H1 (cell line): ENCODE data around the gene TCHH. TPM values are rescaled to one million over a fixed set of nuclear protein-coding genes. Genes with fewer than 3 reads are reported as not detected.
A peak's percentile ranks its signal among the peaks of the same experiment; 100 is the strongest.

Experiments
- CTCF ChIA-PET: fragments of 300-600 bp; sonication (Branson Sonifier 250); formaldehyde crosslinking; loops from one replicate; lab custom pipeline; 2021; ENCODE audit not compliant: partially characterized antibody; lab: Charles Lee
- POLR2A ChIA-PET: fragments of 300-600 bp; sonication (Branson Sonifier 250); formaldehyde crosslinking; loops from one replicate; lab custom pipeline; 2021; ENCODE audit warnings: inconsistent platforms; ENCODE audit not compliant: partially characterized antibody; lab: Charles Lee
- DNase-seq, 2 experiments: peaks; one replicate each; pipeline versions ENCODE4 v3.0.0 to v3.0.0-alpha.2; 2010 to 2022; ENCODE audit warnings: low spot score in 2 of 2, low read depth in 1 of 2, mixed read lengths in 1 of 2
- FAIRE-seq: peaks from 2 replicates; lab custom pipeline; 2011; peaks lifted over from hg19 to GRCh38; lab: Jason Lieb, UNC
- H2AFZ ChIP-seq: 2 replicates; pipeline ENCODE4 v1.8.1; 2012; ENCODE audit warnings: low read length, inconsistent platforms
- H2AK5ac ChIP-seq: 2 replicates; pipeline ENCODE4 v1.6.1; 2013; ENCODE audit warnings: low read depth, low read length
- H2BK120ac ChIP-seq: replicated peaks from 2 replicates; pipeline ENCODE3; 2013; ENCODE audit warnings: low read depth, low read length, inconsistent platforms
- H2BK12ac ChIP-seq: 2 replicates; pipeline ENCODE4 v1.6.1; 2013; ENCODE audit warnings: low read depth, low read length
- H2BK15ac ChIP-seq: 2 replicates; pipeline ENCODE4 v1.6.1; 2013; ENCODE audit warnings: low read length
- H2BK20ac ChIP-seq: 2 replicates; pipeline ENCODE4 v1.6.1; 2013; ENCODE audit warnings: low read length
- H2BK5ac ChIP-seq: 2 replicates; pipeline ENCODE4 v1.6.1; 2013; ENCODE audit warnings: low read depth, low read length
- H3K14ac ChIP-seq: 2 replicates; pipeline ENCODE4 v1.6.1; 2013; ENCODE audit warnings: inconsistent platforms; ENCODE audit not compliant: insufficient read length
- H3K18ac ChIP-seq: 2 replicates; pipeline ENCODE4 v1.6.1; 2013; ENCODE audit warnings: low read length; ENCODE audit errors: extremely low read depth
- H3K23ac ChIP-seq: 2 replicates; pipeline ENCODE4 v1.6.1; 2013; ENCODE audit warnings: inconsistent platforms; ENCODE audit not compliant: insufficient read length
- H3K23me2 ChIP-seq: 2 replicates; pipeline ENCODE4 v1.6.1; 2013; ENCODE audit warnings: low read depth, low read length
- H3K27ac ChIP-seq: 2 replicates; pipeline ENCODE4 v1.6.1; 2011; ENCODE audit warnings: low read depth, low read length, inconsistent platforms
- H3K27me3 ChIP-seq, 4 experiments: replicated peaks in 1 of 4; 1 replicate in 1 of 4; 2 replicates in 3 of 4; pipeline versions ENCODE4 v1.6.1 to v1.8.1; 2011 to 2013; ENCODE audit warnings: low read length in 3 of 4, mild to moderate bottlenecking in 3 of 4, inconsistent platforms in 2 of 4, mixed read lengths in 2 of 4, moderate library complexity in 1 of 4; ENCODE audit not compliant: control insufficient read depth in 3 of 4, insufficient read depth in 3 of 4; ENCODE audit errors: extremely low read depth in 1 of 4
- H3K36me3 ChIP-seq, 4 experiments: 2 replicates each; pipeline versions ENCODE4 v1.6.1 to v1.8.1; 2011 to 2013; ENCODE audit warnings: mild to moderate bottlenecking in 4 of 4, low read length in 3 of 4, moderate library complexity in 2 of 4, control low read depth in 1 of 4, inconsistent platforms in 1 of 4; ENCODE audit not compliant: insufficient read depth in 4 of 4, control insufficient read depth in 2 of 4
- H3K4ac ChIP-seq: replicated peaks from 2 replicates; pipeline ENCODE3; 2013; ENCODE audit warnings: low read length, low read depth, mixed read lengths, inconsistent platforms; ENCODE audit not compliant: insufficient read length
- H3K4me1 ChIP-seq, 4 experiments: replicated peaks in 1 of 4; 1 replicate in 1 of 4; 2 replicates in 3 of 4; pipeline versions ENCODE4 v1.6.1 to v1.8.1; 2011 to 2013; ENCODE audit warnings: low read length in 3 of 4, inconsistent platforms in 2 of 4, mixed read lengths in 1 of 4; ENCODE audit not compliant: insufficient read depth in 4 of 4, control insufficient read depth in 3 of 4
- H3K4me2 ChIP-seq, 2 experiments: 2 replicates each; pipeline versions ENCODE4 v1.6.1 to v1.8.1; 2011 to 2013; ENCODE audit warnings: low read depth in 2 of 2, low read length in 2 of 2, control low read depth in 1 of 2, inconsistent platforms in 1 of 2, mild to moderate bottlenecking in 1 of 2; ENCODE audit not compliant: insufficient read depth in 1 of 2
- H3K4me3 ChIP-seq, 4 experiments: fragments of 200-600, 300-600 bp in 1 of 4; sonication (generic), shearing (Covaris generic), sonication (Bioruptor Twin) in 1 of 4; 2 replicates each; pipeline versions ENCODE4 v1.5.1 to v1.8.1; 2011 to 2016; ENCODE audit warnings: low read length in 4 of 4, low read depth in 3 of 4, control low read depth in 2 of 4, inconsistent platforms in 2 of 4, mild to moderate bottlenecking in 2 of 4, mixed read lengths in 1 of 4, moderate library complexity in 1 of 4; ENCODE audit not compliant: insufficient read depth in 2 of 4; ENCODE audit errors: extremely low read depth in 1 of 4
- H3K56ac ChIP-seq: replicated peaks from 2 replicates; pipeline ENCODE3; 2013; ENCODE audit warnings: low read depth, mild to moderate bottlenecking, mixed read lengths, low read length, inconsistent platforms; ENCODE audit not compliant: insufficient read length
- H3K79me1 ChIP-seq: 2 replicates; pipeline ENCODE4 v1.6.1; 2013; ENCODE audit warnings: low read depth, low read length, control low read depth
- H3K79me2 ChIP-seq, 2 experiments: 2 replicates each; pipeline versions ENCODE4 v1.6.1 to v1.8.1; 2012 to 2013; ENCODE audit warnings: low read length in 2 of 2, mild to moderate bottlenecking in 2 of 2, inconsistent platforms in 1 of 2; ENCODE audit not compliant: insufficient read depth in 2 of 2, control insufficient read depth in 1 of 2
- H3K9ac ChIP-seq, 4 experiments: replicated peaks in 1 of 4; 1 replicate in 1 of 4; 2 replicates in 3 of 4; pipeline versions ENCODE4 v1.6.1 to v1.8.1; 2011 to 2013; ENCODE audit warnings: low read depth in 3 of 4, low read length in 3 of 4, control low read depth in 2 of 4, mild to moderate bottlenecking in 2 of 4, moderate library complexity in 2 of 4, inconsistent platforms in 1 of 4; ENCODE audit errors: extremely low read depth in 1 of 4
- H3K9me3 ChIP-seq, 2 experiments: 2 replicates each; pipeline versions ENCODE4 v1.6.1 to v1.8.1; 2012 to 2013; ENCODE audit warnings: mild to moderate bottlenecking in 2 of 2, moderate library complexity in 2 of 2, control low read depth in 1 of 2, inconsistent platforms in 1 of 2, low read depth in 1 of 2, low read length in 1 of 2, mixed read lengths in 1 of 2; ENCODE audit not compliant: insufficient read depth in 2 of 2
- H4K20me1 ChIP-seq, 2 experiments: replicated peaks in 1 of 2; 2 replicates each; pipeline versions ENCODE3 to v1.8.1; 2011 to 2013; ENCODE audit warnings: inconsistent platforms in 2 of 2, low read length in 2 of 2, mild to moderate bottlenecking in 1 of 2; ENCODE audit not compliant: insufficient read depth in 2 of 2, control insufficient read depth in 1 of 2
- H4K5ac ChIP-seq: 2 replicates; pipeline ENCODE4 v1.6.1; 2013; ENCODE audit warnings: low read length, low read depth, mixed read lengths, inconsistent platforms; ENCODE audit not compliant: insufficient read length
- H4K8ac ChIP-seq: 2 replicates; pipeline ENCODE4 v1.8.0; 2013; ENCODE audit warnings: mild to moderate bottlenecking, moderate library complexity, low read length, inconsistent platforms; ENCODE audit not compliant: insufficient read depth; ENCODE audit errors: extremely low read depth
- H4K91ac ChIP-seq: replicated peaks from 2 replicates; pipeline ENCODE3; 2013; ENCODE audit warnings: low read length, mixed read lengths, inconsistent platforms; ENCODE audit not compliant: insufficient read length
- EZH2 ChIP-seq: fragments of 200-600 bp; sonication (generic); IDR thresholded peaks from 2 replicates; pipeline ENCODE4 v1.7.1; 2012; ENCODE audit warnings: low read depth, mild to moderate bottlenecking, moderate library complexity, low read length, inconsistent platforms; ENCODE audit not compliant: severe bottlenecking
- WGBS, 2 experiments: shearing (Covaris generic) in 1 of 2; methylation state at CpG; one replicate each; pipeline versions ENCODE4 v1.1.6 to v1.1.7; 2013 to 2015; ENCODE audit warnings: low lambda C conversion rate in 2 of 2, mixed read lengths in 2 of 2, inconsistent platforms in 1 of 2, low coverage in 1 of 2, missing lambda C conversion rate in 1 of 2; ENCODE audit not compliant: insufficient replicate concordance in 2 of 2, insufficient coverage in 1 of 2, insufficient read length in 1 of 2; ENCODE audit errors: extremely low coverage in 1 of 2, missing lambda C conversion rate in 1 of 2; 5-methylcytosine and 5-hydroxymethylcytosine counted together
- polyA plus RNA-seq, 7 experiments: library from polyadenylated mRNA; depleted of rRNA in 3 of 7; stranded (reverse) in 5 of 7; unstranded in 2 of 7; fragments of >200 nt in 5 of 7; fragments of 200-250 nt in 2 of 7; gene quantifications; 1 replicate in 5 of 7; 2 replicates in 1 of 7; 4 replicates in 1 of 7; pipeline versions ENCODE4 v1.2.1 to v1.2.3, GENCODE V29; 2011 to 2013; ENCODE audit warnings: missing spikeins in 2 of 7, mixed read lengths in 2 of 7
- total RNA-seq: library from RNA; stranded (reverse); fragmentation: NEBNext Ultra II Directional; extraction: Animal tissue kit (Norgen Biotek cat#: 25700); gene quantifications from 2 replicates; pipeline ENCODE4 v1.2.1, GENCODE V29; 2021
- TF ChIP-seq, protein P1 (sequence below), 3 experiments: IDR thresholded peaks; 1 replicate in 2 of 3; 2 replicates in 1 of 3; pipeline versions ENCODE4 v1.5.1 to v1.6.1; 2011; ENCODE audit warnings: low read length in 3 of 3, mild to moderate bottlenecking in 3 of 3, inconsistent platforms in 2 of 3, low read depth in 1 of 3, moderate library complexity in 1 of 3; ENCODE audit not compliant: insufficient read depth in 1 of 3; ENCODE audit errors: control extremely low read depth in 1 of 3

The TCHH gene
- total and polyA plus RNA-seq, 2 of the 8 experiments (the other 6 are each of a cell fraction or from before 2014, with no cell fraction given): 0.02 to 0.07 TPM

DNA sequence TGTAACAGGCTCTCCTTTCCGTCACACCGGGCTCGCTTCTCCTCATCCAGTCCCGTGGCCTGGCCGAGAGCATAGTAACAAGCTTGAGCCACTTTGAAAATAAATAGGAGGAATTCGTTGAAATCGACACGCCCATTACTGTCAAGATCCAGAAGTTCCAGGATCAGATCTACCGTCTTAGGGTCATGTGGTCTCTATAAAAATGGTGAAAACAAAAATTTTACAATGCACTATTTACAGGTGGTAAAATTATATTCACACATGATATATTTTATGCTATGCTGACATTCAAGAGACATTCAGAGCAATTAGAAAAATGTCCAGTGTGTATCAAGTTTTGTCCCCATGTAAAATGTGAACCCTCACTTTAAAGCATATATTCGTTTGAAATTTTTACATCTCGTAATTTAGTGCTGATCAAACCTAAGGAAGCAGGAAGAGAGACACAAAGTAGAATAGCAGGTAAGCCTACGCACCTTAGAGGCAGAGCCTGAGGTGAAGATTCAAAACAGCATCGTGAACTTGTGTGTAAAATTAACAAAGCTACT lies 2.3 kb downstream of the TCHH start:
- H3K27me3 ChIP-seq: peaks cover 45 to 65% (median 64%) of the 10 kb centered on the region in 4 experiments
- no peaks in the 10 kb centered on the region for H3K79me2 ChIP-seq
- FAIRE-seq (no peak), DNase-seq (no peak)
- peaks cover 0 to 3% of the 10 kb centered on the region in 2 experiments for H4K20me1 ChIP-seq
- no peak overlapping the region for H3K9ac ChIP-seq
- TF ChIP-seq, protein P1, sequence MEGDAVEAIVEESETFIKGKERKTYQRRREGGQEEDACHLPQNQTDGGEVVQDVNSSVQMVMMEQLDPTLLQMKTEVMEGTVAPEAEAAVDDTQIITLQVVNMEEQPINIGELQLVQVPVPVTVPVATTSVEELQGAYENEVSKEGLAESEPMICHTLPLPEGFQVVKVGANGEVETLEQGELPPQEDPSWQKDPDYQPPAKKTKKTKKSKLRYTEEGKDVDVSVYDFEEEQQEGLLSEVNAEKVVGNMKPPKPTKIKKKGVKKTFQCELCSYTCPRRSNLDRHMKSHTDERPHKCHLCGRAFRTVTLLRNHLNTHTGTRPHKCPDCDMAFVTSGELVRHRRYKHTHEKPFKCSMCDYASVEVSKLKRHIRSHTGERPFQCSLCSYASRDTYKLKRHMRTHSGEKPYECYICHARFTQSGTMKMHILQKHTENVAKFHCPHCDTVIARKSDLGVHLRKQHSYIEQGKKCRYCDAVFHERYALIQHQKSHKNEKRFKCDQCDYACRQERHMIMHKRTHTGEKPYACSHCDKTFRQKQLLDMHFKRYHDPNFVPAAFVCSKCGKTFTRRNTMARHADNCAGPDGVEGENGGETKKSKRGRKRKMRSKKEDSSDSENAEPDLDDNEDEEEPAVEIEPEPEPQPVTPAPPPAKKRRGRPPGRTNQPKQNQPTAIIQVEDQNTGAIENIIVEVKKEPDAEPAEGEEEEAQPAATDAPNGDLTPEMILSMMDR (IDR thresholded peaks at IDR 0.05; ENCODE audit: control extremely low read depth in 1 of 3, insufficient read depth in 1 of 3, low read depth in 1 of 3, low read length in 3 of 3): no peak
- peak; percentile 34 for TF ChIP-seq EZH2
- peaks cover 0 to 11% (median 4%) of the 10 kb centered on the region in 4 experiments; a peak in 5 of 7 replicates for H3K4me1 ChIP-seq
- H2BK20ac ChIP-seq: no peak overlapping the region
- H4K8ac ChIP-seq: no peak overlapping the region
- no peak overlapping the region for H2AK5ac ChIP-seq
- H4K5ac ChIP-seq: no peak overlapping the region
- no peaks in the 10 kb centered on the region for H3K79me1 ChIP-seq
- H2BK120ac ChIP-seq: no peak overlapping the region
- H3K9me3 ChIP-seq: peaks cover 0 to 55% of the 10 kb centered on the region in 2 experiments; a peak in 3 of 4 replicates
- H2BK12ac ChIP-seq: no peak overlapping the region
- ChIA-PET POLR2A (no interaction called here), CTCF (interaction anchor here (0.6 to 1.5 kb wide), 5 partner anchors 59 to 512 kb away, joined by 3 to 5 read pairs (median 3); no protein-coding TSS in a partner anchor)
- H3K36me3 ChIP-seq: peaks cover 0 to 2% (median 0%) of the 10 kb centered on the region in 4 experiments; a peak in 1 of 8 replicates
- no peak overlapping the region for H2BK15ac ChIP-seq
- WGBS, 2 experiments: 88% methylated on average over 13 of the region's 13 CpGs; no CpG with 5 or more reads in 1 of the 2 experiments
- no peak overlapping the region for H2BK5ac ChIP-seq
- H3K14ac ChIP-seq: no peak overlapping the region
- no peak overlapping the region for H3K4ac ChIP-seq
- no peak overlapping the region for H3K56ac ChIP-seq
- H3K27ac ChIP-seq: no peak overlapping the region
- no peak overlapping the region for H2AFZ ChIP-seq
- no peak overlapping the region for H4K91ac ChIP-seq
- H3K4me3 ChIP-seq: peak overlapping the region in 2 of 4 experiments; percentile 31 to 44; a peak in 3 of 8 replicates
- H3K4me2 ChIP-seq: peak overlapping the region; percentile 55 to 91; a peak in 3 of 4 replicates
- peaks cover 20% of the 10 kb centered on the region; the same call in 1 of the 2 replicates for H3K23me2 ChIP-seq
- no peak overlapping the region for H3K23ac ChIP-seq
- no peak overlapping the region for H3K18ac ChIP-seq
